K562 (cell line): ENCODE data around the gene RTN4. TPM values are rescaled to one million over a fixed set of nuclear protein-coding genes. Genes with fewer than 3 reads are reported as not detected.
"Not testable (repeated sequence)": the region's sequence is repeated elsewhere in the genome, so short reads cannot be mapped to it uniquely, and the experiment has no call there.

Source experiments
- ATAC-seq: fragments of 200-7000 bp; cut with Tn5 transposase; 3 replicates; pipeline ENCODE4 v1.9.1; 2020; ENCODE audit warnings: moderate library complexity
- BruUV-seq: library from RNA; stranded (reverse); fragments of 400-500 nt; replicated peaks from 2 replicates; lab custom pipeline; 2021; lab: Mats Ljungman, UMichigan
- CTCF ChIA-PET: fragments of 300-600 bp; formaldehyde crosslinking; extraction: SDS; loops from one replicate; lab custom pipeline; 2021; ENCODE audit warnings: low intra/inter-chr PET ratio; lab: Yijun Ruan, JAX
- POLR2A ChIA-PET: fragments of 300-600, 350-650 bp; sonication (Branson Sonifier 250); formaldehyde crosslinking; extraction: SDS; loops from one replicate; lab custom pipeline; 2021; ENCODE audit warnings: antibody characterized with exemption, inconsistent platforms; lab: Yijun Ruan, JAX
- DNase-seq, 4 experiments: peaks; one replicate each; pipeline versions ENCODE4 v3.0.0 to v3.0.0-alpha.2; 2011 to 2018; ENCODE audit warnings: low spot score in 3 of 4, mixed read lengths in 3 of 4; ENCODE audit errors: extremely low read depth in 1 of 4
- FAIRE-seq: peaks from 2 replicates; lab custom pipeline; 2011; peaks lifted over from hg19 to GRCh38; lab: Jason Lieb, UNC
- H2AFZ ChIP-seq: 2 replicates; pipeline ENCODE4 v1.6.0; 2011; ENCODE audit warnings: low read depth, low read length, control low read depth, inconsistent platforms
- H3K27ac ChIP-seq: fragments of 200-600 bp; 3 replicates; pipeline ENCODE4 v1.8.0; 2011; ENCODE audit warnings: low read depth, mild to moderate bottlenecking, control low read depth, inconsistent platforms, low read length, moderate library complexity, mixed read lengths; ENCODE audit errors: extremely low read depth
- H3K27me3 ChIP-seq, 2 experiments: fragments of 300-600 bp in 1 of 2; 2 replicates in 1 of 2; 3 replicates in 1 of 2; pipeline versions ENCODE4 v1.6.0 to v1.8.0; 2011; ENCODE audit warnings: inconsistent platforms in 2 of 2, low read length in 2 of 2, mild to moderate bottlenecking in 1 of 2, mixed read lengths in 1 of 2, moderate library complexity in 1 of 2; ENCODE audit not compliant: control insufficient read depth in 2 of 2, insufficient read depth in 2 of 2
- H3K36me3 ChIP-seq: fragments of 300-600 bp; 3 replicates; pipeline ENCODE4 v1.8.0; 2011; ENCODE audit warnings: mild to moderate bottlenecking, low read length, inconsistent platforms; ENCODE audit not compliant: control insufficient read depth, insufficient read depth
- H3K4me1 ChIP-seq, 2 experiments: fragments of 200-600 bp in 1 of 2; replicated peaks in 1 of 2; 2 replicates in 1 of 2; 3 replicates in 1 of 2; pipeline versions ENCODE4 v1.5.1 to v1.8.0; 2011; ENCODE audit warnings: inconsistent platforms in 2 of 2, low read length in 2 of 2, mild to moderate bottlenecking in 1 of 2, mixed read lengths in 1 of 2, moderate library complexity in 1 of 2; ENCODE audit not compliant: control insufficient read depth in 2 of 2, insufficient read depth in 2 of 2
- H3K4me2 ChIP-seq: 2 replicates; pipeline ENCODE4 v1.6.1; 2011; ENCODE audit warnings: low read length, control low read depth, inconsistent platforms, mixed read lengths; ENCODE audit not compliant: insufficient read depth
- H3K4me3 ChIP-seq: fragments of 200-600 bp; sonication (generic), shearing (Covaris generic); 2 replicates; pipeline ENCODE4 v1.5.1; 2016; ENCODE audit warnings: control low read depth, inconsistent platforms
- H3K79me2 ChIP-seq: fragments of 200-600 bp; 3 replicates; pipeline ENCODE4 v1.8.0; 2011; ENCODE audit warnings: low read length, inconsistent platforms; ENCODE audit not compliant: control insufficient read depth, insufficient read depth
- H3K9ac ChIP-seq, 2 experiments: 2 replicates each; pipeline versions ENCODE4 v1.6.0 to v1.6.1; 2011; ENCODE audit warnings: low read depth in 2 of 2, low read length in 2 of 2, control low read depth in 1 of 2, inconsistent platforms in 1 of 2, mild to moderate bottlenecking in 1 of 2, mixed read lengths in 1 of 2; ENCODE audit not compliant: insufficient read depth in 1 of 2
- H3K9me1 ChIP-seq: one replicate; pipeline ENCODE4 v1.6.0; 2011; ENCODE audit warnings: inconsistent platforms, mild to moderate bottlenecking, low read length, moderate library complexity; ENCODE audit not compliant: control insufficient read depth, insufficient read depth
- H3K9me3 ChIP-seq: replicated peaks from 2 replicates; pipeline ENCODE4 v1.5.1; 2011; ENCODE audit warnings: low read depth, low read length, inconsistent platforms; ENCODE audit not compliant: control insufficient read depth, insufficient read depth
- H4K20me1 ChIP-seq: replicated peaks from 2 replicates; pipeline ENCODE4 v1.6.1; 2011; ENCODE audit warnings: low read length, inconsistent platforms, mixed read lengths; ENCODE audit not compliant: control insufficient read depth, insufficient read depth
- ARID1B ChIP-seq: fragments of 450-650 bp; IDR thresholded peaks from 2 replicates; pipeline ENCODE4 v1.6.1; 2016; ENCODE audit warnings: antibody characterized with exemption, mild to moderate bottlenecking, inconsistent platforms
- ATF3 ChIP-seq, 2 experiments: fragments of 450-650 bp in 1 of 2; sonication (generic) in 1 of 2; formaldehyde crosslinking in 1 of 2; IDR thresholded peaks in 1 of 2; conservative IDR thresholded peaks in 1 of 2; 2 replicates each; pipeline versions ENCODE4 v1.6.1 to v1.8.1; 2016 to 2023; ENCODE audit warnings: mild to moderate bottlenecking in 2 of 2, moderate library complexity in 2 of 2, inconsistent platforms in 1 of 2, missing genetic modification reagents in 1 of 2
- DMBX1 ChIP-seq: fragments of 250-450 bp; sonication (Bioruptor Pico); IDR thresholded peaks from 2 replicates; pipeline ENCODE4 v1.8.0; 2022; ENCODE audit warnings: inconsistent platforms, mild to moderate bottlenecking, moderate library complexity, borderline replicate concordance
- DPF2 ChIP-seq: fragments of 450-650 bp; IDR thresholded peaks from 2 replicates; pipeline ENCODE4 v1.6.1; 2016
- FOSL1 ChIP-seq: fragments of 200-800 bp; sonication (Bioruptor generic); conservative IDR thresholded peaks from 2 replicates; pipeline ENCODE4 v1.6.1; 2016; ENCODE audit warnings: missing genetic modification characterization, missing compliant biosample characterization
- FOXM1 ChIP-seq, 2 experiments: fragments of 450-650 bp in 1 of 2; sonication (generic) in 1 of 2; formaldehyde crosslinking in 1 of 2; IDR thresholded peaks; 2 replicates each; pipeline versions ENCODE4 v1.6.1 to v1.9.0; 2017 to 2022; ENCODE audit warnings: low read depth in 2 of 2, mild to moderate bottlenecking in 2 of 2, missing genetic modification reagents in 1 of 2, moderate library complexity in 1 of 2
- JUND ChIP-seq, 2 experiments: IDR thresholded peaks; 2 replicates in 1 of 2; 3 replicates in 1 of 2; pipeline ENCODE4 v1.6.1; 2011; ENCODE audit warnings: borderline replicate concordance in 2 of 2, low read depth in 2 of 2, low read length in 2 of 2, improper control_type of control experiment in 1 of 2, missing biosample characterization in 1 of 2, missing genetic modification characterization in 1 of 2, missing genetic modification reagents in 1 of 2
- MLLT1 ChIP-seq, 2 experiments: fragments of 450-650 bp; IDR thresholded peaks; 2 replicates each; pipeline ENCODE4 v1.6.1; 2016
- NKRF ChIP-seq: fragments of 450-650 bp; IDR thresholded peaks from 2 replicates; pipeline ENCODE4 v1.6.1; 2016; ENCODE audit warnings: borderline replicate concordance
- WGBS: fragments of 100-300 bp; shearing (Covaris generic); methylation state at CpG from one replicate; pipeline ENCODE4 v1.1.6; 2016; ENCODE audit warnings: low coverage, mixed read lengths; ENCODE audit not compliant: insufficient coverage; ENCODE audit errors: missing lambda C conversion rate; 5-methylcytosine and 5-hydroxymethylcytosine counted together
- in situ Hi-C: fragments of 300-500 bp; cut with MboI; formaldehyde crosslinking; loops from 4 replicates; pipeline ENCODE4 v1.15.0; 2018; ENCODE audit warnings: inconsistent platforms, mixed read lengths
- intact Hi-C: fragments of 100-400 bp; cut with micrococcal nuclease; formaldehyde crosslinking; loops from 2 replicates; pipeline ENCODE4 v1.14.2; 2022
- polyA plus RNA-seq, 8 experiments: library from polyadenylated mRNA; depleted of rRNA in 4 of 8; stranded (reverse) in 5 of 8; unstranded in 3 of 8; fragments of >200 nt; fragmentation: Nextera tagmentation in 2 of 8; fragmentation: Illumina TruSeq in 1 of 8; extraction: Ambion mirVana in 2 of 8; extraction: Trizol in 1 of 8; gene quantifications; 2 replicates each; pipeline versions ENCODE4 v1.2.1 to v1.2.3, GENCODE V29; 2011 to 2014; ENCODE audit warnings: inconsistent platforms in 1 of 8, missing spikeins in 1 of 8
- total RNA-seq, 7 experiments: library from RNA; depleted of rRNA in 6 of 7; stranded (reverse); fragments of >200 nt in 6 of 7; fragmentation: Illumina TruSeq in 2 of 7; extraction: Trizol in 2 of 7; gene quantifications; 2 replicates each; pipeline versions ENCODE4 v1.2.1 to v1.2.3, GENCODE V29; 2011 to 2021; ENCODE audit warnings: low replicate concordance in 1 of 7

RTN4 gene
- total and polyA plus RNA-seq, 9 of the 15 experiments (the other 6 are each of a cell fraction or from before 2014, with no cell fraction given): 73.0 to 248 (median 116) TPM

GRCh38 chr2:55053225-55053624 is 3.0 kb upstream of the RTN4 start:
- H3K36me3 ChIP-seq; CTCF ChIA-PET; DNase-seq; H3K9me1 ChIP-seq; H3K9me3 ChIP-seq; ATAC-seq; H3K4me3 ChIP-seq; in situ Hi-C loops; FAIRE-seq; BruUV-seq; H3K27me3 ChIP-seq; H2AFZ ChIP-seq; TF ChIP-seq ATF3 (CRISPR knock-in tag; conservative IDR thresholded peaks at IDR 0.05); JUND (IDR thresholded peaks at IDR 0.05; ENCODE audit: borderline replicate concordance, low read depth, low read length); FOXM1 (CRISPR knock-in tag; IDR thresholded peaks at IDR 0.05; ENCODE audit: low read depth): not testable (repeated sequence)
- Histone ChIP-seq H3K79me2 (peaks cover 48% of the 10 kb centered on the region), H3K4me1 (peaks cover 11 to 12% of the 10 kb centered on the region in 2 experiments; a peak in 4 of 5 replicates), H3K9ac (peak overlapping the region in 1 of 2 experiments; percentile 93; a peak in 2 of 4 replicates), H3K27ac (peak overlapping the region; percentile 96; the same call in 2 of the 3 replicates), H4K20me1 (0 out of 2 replicates have a peak, but pooled peaks cover 10% of the 10 kb centered on the region), H3K4me2 (peak overlapping the region; percentile 10; the same call in 1 of the 2 replicates)
- 19% methylated on average over 4 of the region's 4 CpGs for WGBS
- intact Hi-C loops: loop anchor here (5.0 kb wide), 2 partner anchors 44 to 179 kb away; partner anchors contain the start of genes CLHC1 and RPS27A
- TF ChIP-seq ATF3 (IDR thresholded peaks at IDR 0.05) (peak; percentile 58; the same call in 1 of the 2 replicates), NKRF (0 out of 2 replicates have a peak, but pooled peaks have one; percentile 28), JUND (tag; IDR thresholded peaks at IDR 0.05; ENCODE audit: borderline replicate concordance, low read depth, low read length) (peak; percentile 32; the same call in 1 of the 3 replicates), MLLT1 (IDR thresholded peaks at IDR 0.05) (0 out of 4 replicates have a peak, but pooled peaks of 1 of the 2 experiments have one; percentile 12), ARID1B (peak; percentile 41; the same call in 1 of the 2 replicates), FOSL1 (tag) (peak; percentile 52), FOXM1 (IDR thresholded peaks at IDR 0.05; ENCODE audit: low read depth) (0 out of 2 replicates have a peak, but pooled peaks have one; percentile 12), DPF2 (0 out of 2 replicates have a peak, but pooled peaks have one; percentile 43), DMBX1 (peak; percentile 36; the same call in 1 of the 2 replicates)
- POLR2A ChIA-PET: interaction anchor here (0.6 to 1.5 kb wide), 2 partner anchors 14 to 47 kb away, joined by 3 read pairs; no protein-coding TSS in a partner anchor
